Activated CD4-positive, alpha-beta T cell treated with anti-CD3 and anti-CD28 coated beads, Interleukin-2, amount 50 U/mL, for 1 hour (primary cell): ENCODE data around the gene SPA17.

ENCODE experiments used
- DNase-seq: peaks from one replicate; pipeline ENCODE4 v3.0.0-alpha.2; 2020

SPA17 gene

DNA sequence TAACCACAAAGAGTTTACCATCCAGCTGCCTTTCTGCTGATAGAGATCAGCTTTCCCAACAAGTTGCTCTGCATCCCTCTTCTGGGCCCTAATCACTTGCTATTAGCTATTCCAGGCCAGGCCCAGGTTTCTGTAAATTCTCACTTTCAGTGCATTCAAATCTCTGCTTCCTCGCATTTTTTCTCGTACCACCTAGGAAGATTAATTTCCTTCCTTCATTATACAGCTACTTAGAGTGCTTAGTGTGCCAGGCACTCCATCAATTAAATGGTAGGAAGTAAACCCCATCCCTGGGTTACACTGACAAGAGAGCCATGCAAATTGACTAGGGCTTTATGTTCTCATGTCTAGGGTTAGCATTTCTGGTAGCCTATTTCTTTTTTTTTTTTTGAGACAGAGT is 9.8 kb upstream of the SPA17 start:
- DNase-seq = no peak

DNA sequence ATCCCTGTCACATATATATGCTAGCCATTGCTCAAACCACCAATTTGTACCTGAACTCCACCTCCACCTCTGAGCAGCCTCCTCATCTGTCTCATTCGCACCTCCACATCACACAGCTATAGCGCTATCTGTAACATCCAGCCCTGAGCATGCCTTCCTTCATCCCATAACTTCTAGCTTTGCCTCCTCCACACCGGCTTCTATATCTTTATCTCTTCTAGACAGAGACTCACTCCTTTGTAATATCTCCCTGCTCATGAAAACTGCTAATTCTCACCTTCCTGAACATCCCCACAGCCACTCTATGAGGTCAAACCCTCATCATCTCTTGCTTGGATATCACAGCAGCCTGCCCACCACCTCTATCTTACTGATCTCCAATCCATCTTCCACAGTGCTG is 6.1 kb upstream of the SPA17 start:
- DNase-seq = no peak

DNA sequence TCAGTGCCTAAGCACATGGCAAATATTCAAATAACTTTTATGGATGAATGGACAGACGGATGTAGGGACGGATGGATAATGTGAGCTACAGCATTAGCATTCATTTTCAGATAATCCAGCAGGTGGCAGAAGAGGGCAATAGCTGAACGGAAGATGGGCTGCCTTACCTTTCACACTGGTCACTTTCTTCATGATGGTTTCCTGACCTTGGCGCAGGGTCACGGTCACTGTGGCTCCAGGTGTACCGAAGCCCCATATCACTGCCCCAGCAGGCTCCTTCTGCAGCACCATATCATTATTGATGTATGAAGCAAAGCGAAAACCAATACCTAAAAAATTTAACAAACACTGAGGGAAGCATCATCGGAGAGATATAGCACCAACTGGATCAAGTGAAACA is 4.5 kb upstream of the SPA17 start:
- DNase-seq = peak; percentile 25

DNA sequence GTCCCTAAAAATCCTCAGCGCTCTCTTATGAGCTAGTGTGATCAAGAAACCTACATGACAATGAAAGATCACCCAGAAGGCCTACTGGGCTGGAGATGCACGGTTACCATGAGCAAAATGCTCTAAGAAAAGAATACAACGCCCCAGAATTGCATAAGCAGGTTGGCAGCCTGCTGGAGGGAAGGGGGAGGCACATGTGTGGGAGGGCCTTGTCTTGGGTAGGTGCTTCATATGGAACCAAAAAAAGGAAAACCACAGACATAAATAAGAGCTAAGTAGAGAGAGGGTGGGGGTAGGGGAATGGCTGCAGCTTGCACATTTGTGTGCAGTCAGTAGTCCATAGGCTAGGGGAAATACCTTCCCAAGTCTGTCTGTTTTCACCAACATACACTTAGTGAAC is 3.0 kb upstream of the SPA17 start:
- peak; percentile 49 for DNase-seq

DNA sequence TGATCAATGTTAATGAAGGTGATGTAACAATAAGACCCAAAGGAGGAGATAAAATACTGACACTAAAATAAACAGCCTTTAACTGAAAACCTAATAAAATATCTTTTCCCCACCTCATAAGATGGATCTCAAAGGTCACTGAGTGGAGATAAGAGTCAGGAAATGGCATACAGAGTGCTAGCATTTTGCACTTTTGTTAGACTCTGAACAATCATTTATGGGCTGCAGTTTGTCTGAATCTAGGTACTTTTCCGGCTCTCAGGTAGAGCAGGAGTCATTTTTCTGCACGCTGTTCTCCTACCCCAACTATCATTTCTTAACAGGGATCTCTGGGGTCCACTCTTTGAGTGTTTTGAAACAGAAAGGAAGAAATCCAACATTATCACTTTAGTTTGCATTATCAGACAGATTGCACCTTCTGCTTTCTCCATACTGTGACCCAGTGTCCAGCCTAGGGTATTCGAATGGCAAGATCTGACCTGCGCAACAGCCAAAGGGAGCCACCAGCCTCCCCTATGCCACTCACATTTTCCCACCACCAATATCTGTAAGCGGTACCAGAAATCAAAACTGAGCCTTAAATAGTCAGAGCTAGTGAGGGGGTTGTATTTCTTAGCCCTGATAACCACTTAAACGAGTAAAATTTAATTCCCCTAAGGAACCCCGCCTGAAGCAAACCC is 1.0 kb upstream of the SPA17 start:
- DNase-seq = no peak

DNA sequence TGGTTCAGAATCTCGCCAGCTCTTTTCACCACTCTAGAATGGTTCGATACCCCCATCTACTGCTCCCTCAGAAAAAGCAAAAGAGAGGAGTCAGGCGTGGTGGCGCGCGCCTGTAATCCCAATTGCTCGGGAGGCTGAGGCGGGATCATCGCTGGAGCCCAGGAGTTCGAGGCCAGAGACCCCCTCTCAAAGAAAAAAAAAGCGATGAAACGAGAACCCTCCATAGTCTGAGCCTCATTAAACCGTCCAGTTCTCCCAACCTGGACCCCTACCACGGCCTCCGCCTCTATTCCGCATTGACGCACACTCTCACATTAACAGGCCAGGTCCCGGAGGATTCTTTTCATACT is 439 bp downstream of the SPA17 start:
- no peak for DNase-seq

DNA sequence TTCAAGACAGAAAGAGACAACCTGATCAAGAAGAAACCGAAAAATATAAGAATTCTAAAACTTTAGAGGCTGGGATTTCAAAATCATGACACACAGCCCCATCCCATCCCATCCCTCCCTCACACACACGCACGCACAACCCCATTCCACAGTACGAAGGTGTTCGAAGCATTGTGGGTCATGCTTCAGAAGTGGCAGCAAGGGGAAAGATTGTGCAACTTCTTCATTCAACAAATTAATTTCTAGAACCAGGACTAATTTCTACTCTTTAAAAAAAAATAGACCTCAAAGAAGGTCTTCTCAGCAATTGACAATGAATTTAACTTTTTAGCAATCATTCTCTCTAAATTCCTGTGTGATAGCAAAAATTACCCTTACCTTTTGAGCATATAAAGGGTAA is 867 bp downstream of the SPA17 start:
- no peak for DNase-seq

DNA sequence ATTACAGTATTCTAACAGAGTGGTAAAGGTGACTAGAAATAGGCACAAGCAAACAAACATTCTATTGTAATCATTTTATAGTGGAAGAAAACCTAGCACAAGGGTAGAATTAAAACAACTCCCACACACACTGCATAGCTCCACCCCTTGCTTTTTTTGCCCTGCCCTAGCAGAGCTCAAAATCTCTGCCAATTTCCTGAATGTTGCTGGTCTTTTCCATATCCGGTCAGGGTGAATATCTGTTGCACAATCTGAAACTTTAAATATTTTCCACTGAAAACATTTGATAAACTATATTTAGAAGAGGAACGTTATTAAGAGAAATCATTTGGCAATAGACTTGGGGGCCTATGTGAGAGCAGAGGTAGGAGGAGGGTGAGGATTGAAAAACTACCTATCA is 2.7 kb downstream of the SPA17 start:
- no peak for DNase-seq

DNA sequence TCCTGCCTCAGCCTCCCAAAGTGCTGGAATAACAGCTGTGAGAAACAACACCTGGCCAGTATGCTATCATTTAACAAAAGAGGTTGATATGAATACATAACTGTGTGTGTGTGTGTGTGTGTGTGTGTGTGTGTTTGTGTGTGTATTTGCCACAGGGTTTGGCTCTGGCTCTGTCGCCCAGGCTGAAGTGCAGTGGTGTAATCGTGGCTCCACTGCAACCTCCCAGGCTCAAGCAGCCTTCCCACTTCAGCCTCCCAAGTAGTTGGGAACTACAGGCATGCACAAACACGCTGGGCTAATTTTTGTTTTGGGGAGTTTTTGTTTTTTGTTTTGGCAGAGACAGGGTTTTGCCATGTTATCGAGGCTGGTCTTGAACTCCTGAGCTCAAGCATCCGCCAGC is 4.7 kb downstream of the SPA17 start:
- DNase-seq = no peak

DNA sequence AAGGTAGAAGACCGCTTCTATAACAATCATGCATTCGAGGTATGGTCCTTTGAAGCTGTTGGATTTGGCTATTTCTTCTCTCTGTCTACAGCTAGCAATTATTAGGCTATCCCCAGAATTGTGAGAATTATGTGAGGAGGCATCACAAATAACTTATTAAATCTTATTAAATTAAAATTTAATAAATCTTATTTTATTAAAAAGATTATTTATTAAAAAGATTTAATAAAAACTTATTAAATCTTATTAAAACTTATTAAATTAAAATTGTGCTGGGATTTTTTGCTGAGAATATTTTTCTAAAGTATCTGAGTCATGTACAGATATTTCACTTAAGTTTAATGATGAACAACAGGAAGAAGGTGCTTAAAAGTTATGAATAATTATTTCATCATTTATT is 7.7 kb downstream of the SPA17 start:
- DNase-seq = no peak

DNA sequence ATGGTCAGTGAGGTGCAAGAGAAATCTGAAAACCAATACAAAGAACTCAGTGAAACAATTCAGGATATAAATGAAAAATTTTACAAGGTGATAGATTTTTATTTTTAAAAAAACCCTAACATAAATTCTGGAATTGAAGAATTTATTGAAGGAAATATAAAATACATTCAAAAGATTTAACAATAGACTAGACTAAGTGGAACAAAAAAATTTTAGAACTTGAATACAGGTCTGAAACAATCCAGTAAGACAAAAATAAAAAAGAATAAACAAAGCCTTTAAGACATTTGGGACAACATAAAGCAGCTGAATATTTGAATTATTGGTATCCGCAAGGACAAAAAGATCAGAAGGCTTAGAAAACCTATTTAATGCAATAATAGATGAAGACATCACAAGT is 8.7 kb downstream of the SPA17 start:
- DNase-seq = no peak

DNA sequence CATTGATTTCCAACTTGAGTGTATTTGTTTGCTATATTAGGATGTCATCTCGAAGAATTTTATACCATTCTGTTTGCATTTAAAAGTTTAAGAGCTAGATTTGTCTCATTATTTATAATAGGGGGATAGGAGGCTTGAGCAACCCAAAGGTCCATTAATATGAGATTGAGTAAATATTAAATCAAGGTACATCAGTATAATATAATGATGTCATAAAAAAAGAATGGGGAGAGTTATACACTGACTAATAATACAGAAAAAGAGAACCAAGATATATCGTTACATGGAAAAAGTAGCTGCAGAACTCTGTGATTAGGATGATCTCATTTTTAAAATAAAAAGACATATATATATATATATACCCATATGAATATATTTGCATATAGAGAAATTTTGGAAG is 19.4 kb downstream of the SPA17 start:
- DNase-seq = no peak

DNA sequence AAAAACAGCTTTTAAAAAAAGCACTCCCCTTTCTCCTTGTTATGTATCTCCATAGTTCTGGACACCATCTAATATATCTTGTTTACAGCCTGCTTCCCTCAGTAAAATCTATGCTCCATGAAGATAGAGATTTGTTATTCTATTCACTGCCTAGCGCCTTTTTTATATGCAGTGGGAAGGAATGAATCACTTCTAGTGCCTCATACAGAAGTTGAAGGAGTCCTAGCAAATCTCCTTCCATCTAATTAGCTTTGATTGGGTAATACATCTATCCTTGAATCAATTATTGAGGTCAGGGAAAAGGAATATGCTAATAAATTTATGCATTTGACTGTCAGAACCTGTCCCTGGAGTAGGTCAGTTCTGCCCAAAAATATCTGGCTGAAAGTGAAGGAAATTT is 25.8 kb downstream of the SPA17 start:
- DNase-seq = no peak

DNA sequence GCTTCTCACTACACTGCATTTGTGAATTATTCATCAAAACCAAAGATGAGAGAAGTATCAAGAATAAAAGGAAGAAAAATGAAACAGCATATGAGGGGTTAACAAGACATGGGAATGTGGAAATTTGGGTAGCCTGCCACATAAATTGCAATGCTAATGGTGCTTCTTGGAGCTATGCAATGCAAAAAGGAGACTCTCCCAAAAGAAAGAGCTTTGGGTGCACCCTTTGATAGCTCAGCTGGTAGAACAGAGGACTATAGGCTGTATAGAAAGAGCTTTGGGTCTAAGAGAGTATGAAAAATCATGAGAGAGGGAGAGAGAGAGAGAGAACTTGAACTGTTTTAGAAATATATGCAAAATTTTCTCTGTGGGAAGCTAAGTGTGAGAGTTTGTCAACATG is 26.3 kb downstream of the SPA17 start:
- no peak for DNase-seq

DNA sequence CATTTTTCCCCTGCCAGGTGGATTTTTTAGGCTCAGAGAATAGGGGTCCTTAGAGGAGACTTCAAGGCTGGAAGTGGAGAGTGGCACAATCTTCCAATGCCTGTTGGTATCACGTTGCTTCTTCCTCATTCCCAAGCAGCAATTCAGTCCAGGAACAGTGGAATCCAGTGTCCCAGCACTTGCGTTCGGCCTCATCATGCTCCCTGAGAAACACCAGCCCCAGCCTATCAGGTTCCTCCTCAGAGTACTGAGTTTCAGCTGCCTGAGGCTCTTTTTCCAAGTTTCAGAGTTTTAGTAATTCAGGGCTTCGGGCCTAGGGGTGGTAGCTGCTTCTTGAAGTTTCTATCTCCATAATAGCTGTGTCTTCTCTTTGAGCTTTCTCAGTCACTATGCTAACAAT is 34.1 kb downstream of the SPA17 start:
- no peak for DNase-seq

DNA sequence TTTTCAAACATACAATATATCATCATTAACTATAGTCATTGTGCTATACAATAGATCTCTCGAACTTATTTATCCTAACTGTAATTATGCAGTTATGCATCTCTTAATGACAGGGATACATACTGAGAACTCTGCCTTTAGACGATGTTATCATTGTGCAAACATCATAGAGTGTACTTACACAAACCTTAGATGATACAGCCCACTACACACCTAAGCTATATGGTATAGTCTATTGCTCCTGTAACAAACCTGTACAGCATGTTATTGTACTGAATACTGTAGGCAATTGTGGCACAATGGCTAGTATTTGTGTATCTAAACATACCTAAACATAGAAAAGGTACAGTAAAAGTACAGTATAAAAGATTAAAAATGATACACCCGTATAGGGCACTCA is 38.7 kb downstream of the SPA17 start:
- no peak for DNase-seq

DNA sequence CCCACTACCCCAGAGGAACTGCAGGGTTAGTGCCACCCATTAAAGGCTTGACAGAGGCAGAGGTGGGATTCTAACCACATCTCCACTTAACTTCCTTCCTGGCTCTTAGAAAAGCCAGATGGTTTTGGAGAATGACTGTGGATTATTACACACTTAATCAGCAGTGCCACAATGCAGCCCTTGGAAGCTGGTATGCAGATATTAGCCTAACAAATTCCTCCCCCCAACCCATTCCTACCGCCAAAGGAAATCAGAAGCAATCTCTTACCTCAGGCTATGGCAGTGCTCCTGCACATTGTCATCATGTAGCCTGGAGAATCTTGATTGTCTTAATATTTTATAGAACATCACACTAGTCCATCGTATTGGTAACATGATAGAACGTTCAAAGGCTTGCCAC is 42.9 kb downstream of the SPA17 start:
- no peak for DNase-seq

DNA sequence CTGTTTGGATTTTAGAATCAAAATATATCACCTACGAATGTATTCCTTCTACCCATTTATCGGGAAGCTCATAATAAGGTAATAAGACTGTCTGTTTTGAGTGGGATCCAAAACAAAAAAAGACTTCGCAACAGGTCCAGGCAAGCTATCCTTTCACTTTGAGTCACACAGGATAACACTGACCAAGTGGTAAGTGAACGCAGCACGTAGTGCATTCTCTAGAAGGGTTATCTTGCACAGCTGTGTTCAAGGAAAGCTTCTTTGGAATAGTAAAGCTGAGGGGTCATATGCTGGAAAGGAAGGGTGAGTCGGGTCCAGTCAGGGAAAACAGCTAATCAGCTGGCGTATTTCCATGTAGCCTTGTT is 43.7 kb downstream of the SPA17 start:
- no peak for DNase-seq

DNA sequence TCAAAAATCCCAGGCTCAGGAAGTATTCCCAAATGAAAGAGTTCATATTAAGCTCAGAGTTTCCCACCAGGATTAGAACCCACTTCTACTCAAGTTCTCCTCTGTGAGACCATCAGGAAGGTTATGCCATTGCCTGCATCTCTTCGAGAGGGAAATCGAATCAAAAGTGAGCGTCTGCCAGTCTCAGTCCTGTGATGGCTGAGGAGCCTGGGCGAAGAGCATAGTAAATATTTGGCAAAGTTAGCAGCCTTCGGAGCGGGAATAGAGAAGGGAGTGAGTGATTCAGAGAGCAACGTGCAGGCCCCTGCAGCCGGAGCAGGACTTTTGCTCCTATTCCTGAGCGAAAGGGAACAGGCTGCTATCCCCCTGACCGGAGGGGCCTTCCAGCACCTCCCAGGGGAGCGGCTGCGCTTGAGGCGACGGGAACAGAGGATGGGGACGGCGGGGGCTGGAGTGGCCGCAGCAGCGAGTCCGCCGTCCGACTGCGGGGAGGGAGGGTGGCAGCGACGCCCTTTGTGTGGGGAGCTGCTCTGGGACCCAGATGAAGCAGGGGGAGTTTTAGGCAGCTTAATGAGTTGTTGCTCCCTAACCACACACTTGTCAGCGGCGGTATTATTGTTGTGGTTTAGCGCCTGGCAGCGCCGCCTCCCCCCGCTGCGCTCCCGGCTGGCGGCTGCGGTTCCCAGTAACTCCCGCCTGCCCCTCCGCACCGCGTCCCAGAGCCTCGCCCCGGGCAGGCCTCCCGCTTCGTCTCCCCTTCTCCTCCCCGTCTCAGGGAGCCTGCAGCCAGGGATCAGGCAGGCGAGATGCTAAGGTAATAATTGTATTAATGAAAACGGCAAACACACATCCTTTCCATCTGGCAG is 44.3 kb downstream of the SPA17 start:
- no peak for DNase-seq

DNA sequence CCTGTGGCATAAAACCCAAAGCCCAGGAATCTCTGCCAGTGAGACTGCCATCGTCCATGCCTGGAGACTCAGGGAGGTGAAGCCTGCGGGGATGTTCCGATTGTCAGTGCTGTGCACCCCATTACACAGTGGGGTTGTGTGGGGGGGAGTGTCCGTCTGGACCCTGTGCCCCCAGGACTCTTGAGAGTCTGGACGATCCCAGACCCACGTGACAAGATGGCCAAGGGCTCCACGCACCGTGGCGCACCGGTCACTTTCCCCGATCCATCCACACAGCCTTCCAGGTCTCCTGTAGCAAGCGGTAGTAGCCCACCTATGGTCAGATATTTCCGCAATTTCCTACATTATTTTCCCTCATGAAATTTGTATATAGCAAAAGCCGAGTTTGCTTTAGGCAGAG is 45.1 kb downstream of the SPA17 start:
- DNase-seq = no peak

DNA sequence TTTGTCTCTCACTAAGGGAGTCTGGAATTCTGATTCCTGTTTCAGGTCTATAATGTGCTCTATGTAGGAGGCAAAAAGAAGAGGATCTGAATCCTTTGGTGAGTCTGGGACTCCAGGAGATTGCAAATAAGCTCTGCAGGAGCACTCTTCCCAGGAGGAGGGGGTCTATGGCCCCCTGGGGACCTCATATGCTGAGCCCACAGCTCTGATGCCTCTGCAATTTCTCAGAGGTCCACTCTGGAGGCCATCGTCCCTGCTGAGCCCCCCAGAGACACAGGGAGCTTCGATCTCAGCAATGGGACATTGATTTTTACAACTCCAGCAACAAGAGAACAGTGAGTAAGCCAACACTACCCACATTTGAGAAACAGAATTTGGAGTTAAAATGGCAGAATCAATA is 45.8 kb downstream of the SPA17 start:
- DNase-seq = no peak

DNA sequence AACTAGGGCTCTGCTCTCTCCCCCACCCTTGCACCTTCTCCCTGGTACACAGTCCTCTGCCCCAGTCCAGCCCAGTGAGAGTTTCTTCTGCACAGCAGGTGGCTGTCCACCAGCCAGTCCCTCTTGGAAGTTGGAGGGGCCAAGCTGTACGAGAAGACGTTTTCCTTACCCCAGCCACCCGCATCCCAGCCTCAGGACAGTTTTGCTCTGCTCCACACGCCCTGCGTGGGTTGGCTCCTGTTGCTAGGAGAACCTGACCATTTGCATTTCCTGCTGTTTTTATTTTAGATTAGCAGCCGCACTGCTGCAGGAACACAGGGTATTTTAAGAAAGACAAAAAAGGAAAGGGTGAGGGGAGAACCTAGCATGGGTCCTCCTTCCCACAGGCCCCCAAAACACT is 48.5 kb downstream of the SPA17 start:
- no peak for DNase-seq

DNA sequence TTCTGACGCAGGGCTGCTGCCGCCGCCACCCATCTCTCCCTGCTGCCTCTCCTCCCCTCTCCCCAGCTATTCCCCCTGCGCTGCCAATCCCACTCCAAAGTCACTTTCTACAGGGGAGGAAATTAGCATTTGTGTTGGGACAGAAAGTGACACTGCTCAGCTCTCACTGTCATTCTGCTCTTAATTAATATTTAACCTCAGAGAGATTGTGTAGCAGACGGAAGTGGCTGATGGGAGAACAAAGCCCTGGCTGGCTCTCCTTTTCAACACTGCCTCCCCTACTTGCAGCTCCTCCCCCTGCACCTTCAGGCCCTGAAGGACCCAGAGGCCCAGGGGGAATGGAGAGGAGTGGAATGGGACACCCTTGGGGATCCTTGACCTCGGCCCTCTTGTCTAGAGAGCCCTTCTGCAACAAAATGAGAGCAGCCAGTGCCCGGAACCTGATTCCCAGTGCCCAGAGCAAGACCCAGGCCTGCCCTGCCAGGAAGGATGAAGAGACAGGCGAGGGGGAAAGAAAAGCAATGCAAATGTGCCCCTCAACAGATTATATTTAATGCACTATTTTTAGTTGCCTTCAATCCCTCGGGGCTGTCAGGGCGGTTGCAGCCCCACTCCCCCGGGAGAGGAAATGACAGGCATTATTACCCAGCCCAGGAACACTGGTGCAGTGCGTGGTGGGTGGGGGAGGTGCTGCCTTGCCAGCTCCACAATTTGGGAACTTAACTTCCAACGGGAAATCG is 51.4 kb downstream of the SPA17 start:
- no peak for DNase-seq

DNA sequence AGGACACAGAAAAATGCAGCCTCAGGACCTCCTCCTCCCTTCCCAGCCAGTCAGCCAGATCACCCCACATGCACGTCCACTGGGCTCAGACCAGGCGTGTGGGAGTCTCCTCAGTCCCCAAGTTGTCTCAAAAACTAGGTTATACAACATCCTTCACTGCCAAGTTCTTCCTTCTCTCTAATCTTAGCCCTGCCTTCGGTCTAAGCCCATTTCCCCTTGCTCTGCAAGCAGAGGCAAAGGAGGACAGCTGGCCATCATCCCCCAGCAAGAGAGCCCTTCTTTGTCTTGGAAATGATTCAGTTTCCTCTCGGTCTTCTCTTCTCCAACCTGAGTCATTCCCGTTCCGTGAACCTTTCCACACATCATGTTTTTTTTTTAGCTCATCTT is 52.0 kb downstream of the SPA17 start:
- DNase-seq = no peak
